Peyer's patch (tissue), 4 donors: ENCODE measurements around the gene SIM1. TPM values are rescaled to one million over a fixed set of nuclear protein-coding genes. Genes with fewer than 3 reads are reported as not detected.

ENCODE experiments used
- DNase-seq, 3 donors: peaks; one replicate each; pipeline ENCODE4 v3.0.0-alpha.2; 2017 to 2019
- H3K27ac ChIP-seq, 4 donors: fragments of 200-600 bp; sonication (generic); one replicate each; pipeline ENCODE4 v1.5.1; 2016 to 2019
- H3K27me3 ChIP-seq, 2 donors: fragments of 200-600 bp; sonication (generic); one replicate each; pipeline ENCODE4 v1.5.1; 2019
- H3K36me3 ChIP-seq, 3 donors: fragments of 200-600 bp; sonication (generic); one replicate each; pipeline ENCODE4 v1.5.1; 2016 to 2019
- H3K4me1 ChIP-seq, 4 donors: fragments of 200-600 bp; sonication (generic); one replicate each; pipeline ENCODE4 v1.5.1; 2016 to 2019
- H3K4me3 ChIP-seq, 4 donors: fragments of 200-600 bp; sonication (generic); 1 replicate in 3 of 4; 2 replicates in 1 of 4; pipeline ENCODE4 v1.5.1; 2016 to 2019; ENCODE audit warnings: mild to moderate bottlenecking in 1 of 4
- H3K9me3 ChIP-seq, 4 donors: fragments of 200-600 bp; sonication (generic); one replicate each; pipeline ENCODE4 v1.5.1; 2016 to 2019; ENCODE audit warnings: mild to moderate bottlenecking in 1 of 4
- POLR2A ChIP-seq, 2 donors: fragments of 450-650 bp; IDR thresholded peaks; one replicate each; pipeline ENCODE4 v1.5.1; 2017; ENCODE audit warnings: antibody characterized with exemption in 2 of 2, mild to moderate bottlenecking in 2 of 2, moderate library complexity in 2 of 2
- total RNA-seq, 4 donors: library from RNA; depleted of rRNA; stranded (reverse); fragments of >200 nt; gene quantifications; one replicate each; pipeline ENCODE4 v1.1.0, GENCODE V29; 2016
- TF ChIP-seq, protein P1 (sequence below), 6 experiments: fragments of 450-650 bp in 4 of 6; fragments of 200-600 bp in 2 of 6; sonication (generic) in 1 of 6; IDR thresholded peaks; one replicate each; pipeline ENCODE4 v1.5.1; 2017 to 2019; ENCODE audit warnings: antibody characterized with exemption in 6 of 6, mild to moderate bottlenecking in 3 of 6, moderate library complexity in 1 of 6

The SIM1 gene
- total RNA-seq, 4 donors from 2014 or later: 0.13 TPM; not detected in 3

DNA sequence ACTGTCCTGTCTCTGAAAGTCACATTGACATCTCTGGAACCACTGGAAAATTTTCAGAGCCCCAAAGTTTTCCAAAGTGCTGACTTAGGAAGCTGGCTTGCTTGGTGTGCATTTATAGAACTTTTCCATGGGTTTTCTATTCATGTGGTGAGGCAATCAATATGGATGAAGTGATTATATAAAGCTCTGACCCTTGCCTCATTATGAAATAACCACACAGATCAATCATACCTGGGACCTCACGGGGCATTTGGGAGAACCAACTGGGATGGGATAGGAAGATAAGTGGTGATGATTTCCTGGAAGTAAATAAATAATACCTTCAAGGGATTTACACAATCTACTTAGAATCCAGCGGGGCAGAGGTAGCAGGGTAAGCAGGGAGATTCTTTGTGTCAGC is 22.9 kb upstream of the SIM1 start:
- Histone ChIP-seq H3K27ac (no peak overlapping the region), H3K9me3 (no peaks in the 10 kb centered on the region), H3K36me3 (no peaks in the 10 kb centered on the region), H3K4me3 (no peak overlapping the region), H3K4me1 (no peaks in the 10 kb centered on the region), H3K27me3 (no peaks in the 10 kb centered on the region)
- DNase-seq: no peak
- TF ChIP-seq, protein P1, sequence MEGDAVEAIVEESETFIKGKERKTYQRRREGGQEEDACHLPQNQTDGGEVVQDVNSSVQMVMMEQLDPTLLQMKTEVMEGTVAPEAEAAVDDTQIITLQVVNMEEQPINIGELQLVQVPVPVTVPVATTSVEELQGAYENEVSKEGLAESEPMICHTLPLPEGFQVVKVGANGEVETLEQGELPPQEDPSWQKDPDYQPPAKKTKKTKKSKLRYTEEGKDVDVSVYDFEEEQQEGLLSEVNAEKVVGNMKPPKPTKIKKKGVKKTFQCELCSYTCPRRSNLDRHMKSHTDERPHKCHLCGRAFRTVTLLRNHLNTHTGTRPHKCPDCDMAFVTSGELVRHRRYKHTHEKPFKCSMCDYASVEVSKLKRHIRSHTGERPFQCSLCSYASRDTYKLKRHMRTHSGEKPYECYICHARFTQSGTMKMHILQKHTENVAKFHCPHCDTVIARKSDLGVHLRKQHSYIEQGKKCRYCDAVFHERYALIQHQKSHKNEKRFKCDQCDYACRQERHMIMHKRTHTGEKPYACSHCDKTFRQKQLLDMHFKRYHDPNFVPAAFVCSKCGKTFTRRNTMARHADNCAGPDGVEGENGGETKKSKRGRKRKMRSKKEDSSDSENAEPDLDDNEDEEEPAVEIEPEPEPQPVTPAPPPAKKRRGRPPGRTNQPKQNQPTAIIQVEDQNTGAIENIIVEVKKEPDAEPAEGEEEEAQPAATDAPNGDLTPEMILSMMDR (IDR thresholded peaks at IDR 0.05): no peak
- no peak for TF ChIP-seq POLR2A (IDR thresholded peaks at IDR 0.05)

- H3K4me3 ChIP-seq: no peak overlapping the region
- H3K36me3 ChIP-seq: no peaks in the 10 kb centered on the region
- no peak for DNase-seq
- no peaks in the 10 kb centered on the region for H3K27me3 ChIP-seq
- H3K9me3 ChIP-seq: no peaks in the 10 kb centered on the region
- no peaks in the 10 kb centered on the region for H3K4me1 ChIP-seq
- H3K27ac ChIP-seq: no peak overlapping the region
- TF ChIP-seq, protein P1 (IDR thresholded peaks at IDR 0.05): no peak
- no peak for TF ChIP-seq POLR2A (IDR thresholded peaks at IDR 0.05)
Measured at GRCh38 chr6:100485268-100485667, 20.5 kb upstream of the SIM1 start.

DNA sequence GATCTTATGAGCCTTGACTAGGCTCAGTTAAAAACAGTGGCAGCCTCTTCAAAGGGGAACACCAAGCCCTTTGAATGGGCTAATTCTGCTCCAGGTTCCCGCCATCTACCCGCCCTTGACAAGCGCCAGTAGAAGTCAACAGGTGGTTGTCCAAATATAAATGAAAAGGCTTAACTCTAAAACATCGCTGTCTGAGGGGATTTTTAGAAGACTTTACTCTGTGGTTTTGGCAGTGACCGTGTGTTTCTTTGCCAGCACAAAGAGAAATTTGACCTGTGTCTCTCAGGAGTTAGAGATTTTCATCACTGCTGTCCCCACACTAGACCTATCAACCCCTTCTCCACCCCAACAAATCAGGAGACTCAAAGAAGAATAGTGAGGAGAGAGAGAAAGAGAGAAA is 19.8 kb upstream of the SIM1 start:
- Histone ChIP-seq H3K36me3 (no peaks in the 10 kb centered on the region), H3K9me3 (no peaks in the 10 kb centered on the region), H3K27ac (no peak overlapping the region), H3K27me3 (no peaks in the 10 kb centered on the region), H3K4me1 (no peaks in the 10 kb centered on the region), H3K4me3 (no peak overlapping the region)
- DNase-seq: no peak
- TF ChIP-seq, protein P1 (IDR thresholded peaks at IDR 0.05): no peak
- no peak for TF ChIP-seq POLR2A (IDR thresholded peaks at IDR 0.05)

GRCh38 chr6:100482698-100483097 is 18.0 kb upstream of the SIM1 start:
- Histone ChIP-seq H3K27ac (no peak overlapping the region), H3K9me3 (no peaks in the 10 kb centered on the region)
- TF ChIP-seq POLR2A (IDR thresholded peaks at IDR 0.05): no peak
- TF ChIP-seq, protein P1 (IDR thresholded peaks at IDR 0.05): no peak

GRCh38 chr6:100479179-100480035 is 14.7 kb upstream of the SIM1 start:
- Histone ChIP-seq H3K36me3 (no peaks in the 10 kb centered on the region), H3K27ac (no peak overlapping the region), H3K27me3 (no peaks in the 10 kb centered on the region), H3K9me3 (no peaks in the 10 kb centered on the region), H3K4me3 (no peak overlapping the region), H3K4me1 (no peaks in the 10 kb centered on the region)
- TF ChIP-seq, protein P1 (IDR thresholded peaks at IDR 0.05): peak in 5 of 6 experiments; percentile 56 to 69 (median 67)
- no peak for TF ChIP-seq POLR2A (IDR thresholded peaks at IDR 0.05)
- no peak for DNase-seq

More at GRCh38 chr6:100482698-100483097, 18.0 kb upstream of the SIM1 start:
- no peaks in the 10 kb centered on the region for H3K36me3 ChIP-seq
- H3K4me1 ChIP-seq: no peaks in the 10 kb centered on the region
- no peak overlapping the region for H3K4me3 ChIP-seq
- no peak for DNase-seq
- H3K27me3 ChIP-seq: no peaks in the 10 kb centered on the region
